Activated CD4-positive, alpha-beta T cell treated with anti-CD3 and anti-CD28 coated beads, Interleukin-2, amount 10 ng/mL, durations not matched to agents 7 days and 5 days (primary cell): ENCODE results near the gene KCMF1. TPM values are rescaled to one million over a fixed set of nuclear protein-coding genes. Genes with fewer than 3 reads are reported as not detected.

Experiments used
- CTCF ChIA-PET: fragments of 350-600 bp; sonication (Branson Sonifier 250); formaldehyde crosslinking; loops from one replicate; lab custom pipeline; 2021; ENCODE audit warnings: antibody characterized with exemption; lab: Charles Lee
- POLR2A ChIA-PET: fragments of 350-600 bp; sonication (Branson Sonifier 250); formaldehyde crosslinking; loops from one replicate; lab custom pipeline; 2021; ENCODE audit warnings: antibody characterized with exemption; lab: Charles Lee
- DNase-seq: peaks from one replicate; pipeline ENCODE4 v3.0.0-alpha.2; 2020
- H3K27ac Mint-ChIP-seq: one replicate; pipeline ENCODE4 v1.8.0; 2021; ENCODE audit warnings: mild to moderate bottlenecking, moderate library complexity, mixed read lengths
- H3K27me3 Mint-ChIP-seq: one replicate; pipeline ENCODE4 v1.8.0; 2021; ENCODE audit warnings: mixed read lengths
- H3K36me3 Mint-ChIP-seq: one replicate; pipeline ENCODE4 v1.8.0; 2021; ENCODE audit warnings: low read depth, mixed read lengths
- H3K4me1 Mint-ChIP-seq: one replicate; pipeline ENCODE4 v1.8.0; 2021; ENCODE audit warnings: mixed read lengths
- H3K4me3 Mint-ChIP-seq: one replicate; pipeline ENCODE4 v1.8.0; 2021; ENCODE audit warnings: mild to moderate bottlenecking, moderate library complexity, mixed read lengths
- H3K9me3 Mint-ChIP-seq: one replicate; pipeline ENCODE4 v1.8.0; 2021; ENCODE audit warnings: mixed read lengths
- total RNA-seq, 2 experiments: library from RNA; stranded (reverse); gene quantifications; one replicate each; pipeline ENCODE4 v1.2.3, GENCODE V29; 2021

The KCMF1 gene
- total RNA-seq, 2 experiments from 2014 or later = 74.7 to 75.7 TPM

GRCh38 chr2:85053802-85054201 is 82.8 kb downstream of the KCMF1 start:
- Mint-ChIP-seq H3K9me3 (no peaks in the 10 kb centered on the region), H3K36me3 (peaks cover 37% of the 10 kb centered on the region), H3K27ac (no peak overlapping the region), H3K4me3 (no peak overlapping the region), H3K4me1 (peaks cover 44% of the 10 kb centered on the region), H3K27me3 (no peaks in the 10 kb centered on the region)
- ChIA-PET POLR2A (interaction anchor here (0.7 kb wide), 1 partner anchor 492 kb away, joined by 4 read pairs; no protein-coding TSS in a partner anchor), CTCF (interaction anchor here (0.6 to 1.2 kb wide), 3 partner anchors 8 to 203 kb away, joined by 3 to 4 read pairs (median 3); no protein-coding TSS in a partner anchor)
- DNase-seq = no peak

GRCh38 chr2:85057226-85057962 is 86.4 kb downstream of the KCMF1 start:
- POLR2A ChIA-PET = no interaction called here
- H3K36me3 Mint-ChIP-seq = peaks cover 24% of the 10 kb centered on the region
- no peak overlapping the region for H3K27ac Mint-ChIP-seq
- DNase-seq = peak; percentile 31
- no peak overlapping the region for H3K4me3 Mint-ChIP-seq
- CTCF ChIA-PET = interaction anchor here (1.4 to 2.1 kb wide), 2 partner anchors 127 to 132 kb away, joined by 4 to 5 read pairs; no protein-coding TSS in a partner anchor
- H3K9me3 Mint-ChIP-seq = no peaks in the 10 kb centered on the region
- peaks cover 10% of the 10 kb centered on the region for H3K27me3 Mint-ChIP-seq
- peaks cover 44% of the 10 kb centered on the region for H3K4me1 Mint-ChIP-seq

GRCh38 chr2:85061896-85062295 is 90.9 kb downstream of the KCMF1 start:
- H3K4me1 Mint-ChIP-seq = peaks cover 10% of the 10 kb centered on the region
- CTCF ChIA-PET = interaction anchor here (1.2 kb wide), 1 partner anchor 17 kb away, joined by 5 read pairs; no protein-coding TSS in a partner anchor
- H3K4me3 Mint-ChIP-seq = no peak overlapping the region
- peaks cover 27% of the 10 kb centered on the region for H3K27me3 Mint-ChIP-seq
- H3K36me3 Mint-ChIP-seq = no peaks in the 10 kb centered on the region
- POLR2A ChIA-PET = no interaction called here
- no peak for DNase-seq
- H3K9me3 Mint-ChIP-seq = no peaks in the 10 kb centered on the region
- H3K27ac Mint-ChIP-seq = no peak overlapping the region

GRCh38 chr2:85062565-85062964 is 91.6 kb downstream of the KCMF1 start:
- POLR2A ChIA-PET = no interaction called here
- H3K4me3 Mint-ChIP-seq = no peak overlapping the region
- peaks cover 4% of the 10 kb centered on the region for H3K4me1 Mint-ChIP-seq
- H3K27me3 Mint-ChIP-seq = peaks cover 29% of the 10 kb centered on the region
- CTCF ChIA-PET = interaction anchor here (1.2 kb wide), 1 partner anchor 17 kb away, joined by 5 read pairs; no protein-coding TSS in a partner anchor
- H3K36me3 Mint-ChIP-seq = no peaks in the 10 kb centered on the region
- no peak for DNase-seq
- H3K9me3 Mint-ChIP-seq = no peaks in the 10 kb centered on the region
- no peak overlapping the region for H3K27ac Mint-ChIP-seq

- CTCF ChIA-PET = interaction anchor here (0.7 kb wide), 1 partner anchor 155 kb away, joined by 3 read pairs; no protein-coding TSS in a partner anchor
- H3K4me1 Mint-ChIP-seq = no peaks in the 10 kb centered on the region
- H3K4me3 Mint-ChIP-seq = no peak overlapping the region
- H3K9me3 Mint-ChIP-seq = no peaks in the 10 kb centered on the region
- POLR2A ChIA-PET = no interaction called here
- H3K27ac Mint-ChIP-seq = no peak overlapping the region
- DNase-seq = no peak
- H3K27me3 Mint-ChIP-seq = peaks cover 30% of the 10 kb centered on the region
- H3K36me3 Mint-ChIP-seq = no peaks in the 10 kb centered on the region
Measured at GRCh38 chr2:85063981-85064599, 93.1 kb downstream of the KCMF1 start.

GRCh38 chr2:85064927-85065577 is 94.1 kb downstream of the KCMF1 start:
- H3K27me3 Mint-ChIP-seq = peaks cover 30% of the 10 kb centered on the region
- no peak for DNase-seq
- no peaks in the 10 kb centered on the region for H3K9me3 Mint-ChIP-seq
- no peaks in the 10 kb centered on the region for H3K4me1 Mint-ChIP-seq
- no peaks in the 10 kb centered on the region for H3K36me3 Mint-ChIP-seq
- ChIA-PET CTCF (interaction anchor here (1.3 kb wide), 1 partner anchor 233 kb away, joined by 3 read pairs; no protein-coding TSS in a partner anchor), POLR2A (no interaction called here)
- no peak overlapping the region for H3K27ac Mint-ChIP-seq
- no peak overlapping the region for H3K4me3 Mint-ChIP-seq

- H3K27me3 Mint-ChIP-seq = peaks cover 29% of the 10 kb centered on the region
- no peaks in the 10 kb centered on the region for H3K4me1 Mint-ChIP-seq
- H3K4me3 Mint-ChIP-seq = no peak overlapping the region
- ChIA-PET POLR2A (no interaction called here), CTCF (interaction anchor here (0.5 to 1.3 kb wide), 4 partner anchors 140 to 718 kb away, joined by 3 read pairs; no protein-coding TSS in a partner anchor)
- no peak overlapping the region for H3K27ac Mint-ChIP-seq
- no peak for DNase-seq
- no peaks in the 10 kb centered on the region for H3K9me3 Mint-ChIP-seq
- H3K36me3 Mint-ChIP-seq = no peaks in the 10 kb centered on the region
Measured at GRCh38 chr2:85066006-85066740, 95.2 kb downstream of the KCMF1 start.

GRCh38 chr2:85066874-85067351 is 96.0 kb downstream of the KCMF1 start:
- CTCF ChIA-PET = interaction anchor here (1.1 kb wide), 1 partner anchor 224 kb away, joined by 3 read pairs; no protein-coding TSS in a partner anchor
- no peaks in the 10 kb centered on the region for H3K36me3 Mint-ChIP-seq
- H3K4me1 Mint-ChIP-seq = no peaks in the 10 kb centered on the region
- H3K27ac Mint-ChIP-seq = no peak overlapping the region
- peak; percentile 46 for DNase-seq
- H3K4me3 Mint-ChIP-seq = no peak overlapping the region
- POLR2A ChIA-PET = no interaction called here
- peaks cover 24% of the 10 kb centered on the region for H3K27me3 Mint-ChIP-seq
- no peaks in the 10 kb centered on the region for H3K9me3 Mint-ChIP-seq

GRCh38 chr2:85071096-85071495 is 100.1 kb downstream of the KCMF1 start:
- Mint-ChIP-seq H3K36me3 (no peaks in the 10 kb centered on the region), H3K27ac (no peak overlapping the region), H3K4me3 (no peak overlapping the region), H3K9me3 (no peaks in the 10 kb centered on the region), H3K27me3 (peaks cover 23% of the 10 kb centered on the region), H3K4me1 (no peaks in the 10 kb centered on the region)
- DNase-seq = no peak
- POLR2A ChIA-PET = no interaction called here
- CTCF ChIA-PET = no interaction called here

- peaks cover 17% of the 10 kb centered on the region for H3K27me3 Mint-ChIP-seq
- CTCF ChIA-PET = no interaction called here
- POLR2A ChIA-PET = no interaction called here
- H3K27ac Mint-ChIP-seq = no peak overlapping the region
- DNase-seq = no peak
- H3K36me3 Mint-ChIP-seq = no peaks in the 10 kb centered on the region
- no peaks in the 10 kb centered on the region for H3K4me1 Mint-ChIP-seq
- H3K9me3 Mint-ChIP-seq = no peaks in the 10 kb centered on the region
- no peak overlapping the region for H3K4me3 Mint-ChIP-seq
Measured at GRCh38 chr2:85073033-85073432, 102.1 kb downstream of the KCMF1 start.

- POLR2A ChIA-PET = no interaction called here
- CTCF ChIA-PET = no interaction called here
- no peaks in the 10 kb centered on the region for H3K36me3 Mint-ChIP-seq
- no peak for DNase-seq
- H3K4me3 Mint-ChIP-seq = no peak overlapping the region
- H3K27me3 Mint-ChIP-seq = peaks cover 13% of the 10 kb centered on the region
- H3K9me3 Mint-ChIP-seq = peaks cover 5% of the 10 kb centered on the region
- H3K27ac Mint-ChIP-seq = no peak overlapping the region
- no peaks in the 10 kb centered on the region for H3K4me1 Mint-ChIP-seq
Measured at GRCh38 chr2:85076618-85077274, 105.8 kb downstream of the KCMF1 start.
